ENCODE results near the gene MYBPC1. TPM values are rescaled to one million over a fixed set of nuclear protein-coding genes. Genes with fewer than 3 reads are reported as not detected.
"Not testable (repeated sequence)": the region's sequence is repeated elsewhere in the genome, so short reads cannot be mapped to it uniquely, and the experiment has no call there.

The MYBPC1 gene
- total and polyA plus RNA-seq, 7 donors = 1,084 to 7,509 (median 4,088) TPM

GRCh38 chr12:101675555-101675954, 80.8 kb downstream of the MYBPC1 start:
- Histone ChIP-seq H3K4me3 (no peak overlapping the region), H3K27me3 (ENCODE audit: insufficient read depth in 3 of 3, low read length in 2 of 3) (no peaks in the 10 kb centered on the region), H3K9me3 (no peaks in the 10 kb centered on the region), H3K4me1 (peaks cover 23% of the 10 kb centered on the region), H3K36me3 (ENCODE audit: insufficient read depth in 1 of 2, low read depth in 1 of 2) (peaks cover 0 to 99% of the 10 kb centered on the region in 2 donors), H3K27ac (no peak overlapping the region)
- intact Hi-C loops (cut with DNase I) = no loop called here
- 82 to 88% (median 87%) methylated on average over 2 of the region's 2 CpGs for WGBS, 3 donors
- DNase-seq (no peak), ATAC-seq (no peak)
- no peak for TF ChIP-seq CTCF (IDR thresholded peaks at IDR 0.05)

GRCh38 chr12:101676497-101676896, 81.7 kb downstream of the MYBPC1 start:
- ATAC-seq = peak in 1 of 4 donors; percentile 28
- DNase-seq; H3K4me3 ChIP-seq; H3K27me3 ChIP-seq (ENCODE audit: insufficient read depth in 3 of 3, low read length in 2 of 3); H3K9me3 ChIP-seq; intact Hi-C loops (cut with DNase I); H3K27ac ChIP-seq: not testable (repeated sequence)
- WGBS, 3 donors = 34 to 51% (median 35%) methylated on average over 3 of the region's 3 CpGs
- peaks cover 0 to 97% of the 10 kb centered on the region in 2 donors for H3K36me3 ChIP-seq (ENCODE audit: insufficient read depth in 1 of 2, low read depth in 1 of 2)
- H3K4me1 ChIP-seq = peaks cover 23% of the 10 kb centered on the region

GRCh38 chr12:101678081-101678480, 83.3 kb downstream of the MYBPC1 start:
- intact Hi-C loops (cut with DNase I) = no loop called here
- TF ChIP-seq CTCF (IDR thresholded peaks at IDR 0.05) = no peak
- DNase-seq = no peak
- Histone ChIP-seq H3K27ac (no peak overlapping the region), H3K9me3 (no peaks in the 10 kb centered on the region), H3K4me3 (no peak overlapping the region), H3K36me3 (ENCODE audit: insufficient read depth in 1 of 2, low read depth in 1 of 2) (peaks cover 0 to 97% of the 10 kb centered on the region in 2 donors), H3K27me3 (ENCODE audit: insufficient read depth in 3 of 3, low read length in 2 of 3) (no peaks in the 10 kb centered on the region), H3K4me1 (peaks cover 17% of the 10 kb centered on the region)
- ATAC-seq = no peak

GRCh38 chr12:101680240-101680639, 85.5 kb downstream of the MYBPC1 start:
- no peak overlapping the region for H3K4me3 ChIP-seq

GRCh38 chr12:101680647-101681046, 85.9 kb downstream of the MYBPC1 start:
- no peak for TF ChIP-seq CTCF (IDR thresholded peaks at IDR 0.05)
- Histone ChIP-seq H3K27ac (no peak overlapping the region), H3K27me3 (ENCODE audit: insufficient read depth in 3 of 3, low read length in 2 of 3) (no peaks in the 10 kb centered on the region), H3K4me3 (no peak overlapping the region), H3K36me3 (ENCODE audit: insufficient read depth in 1 of 2, low read depth in 1 of 2) (peaks cover 0 to 97% of the 10 kb centered on the region in 2 donors), H3K9me3 (no peaks in the 10 kb centered on the region), H3K4me1 (peaks cover 16% of the 10 kb centered on the region)
- DNase-seq (no peak), ATAC-seq (peak in 2 of 4 donors; percentile 35 to 46)
- intact Hi-C loops (cut with DNase I) = no loop called here

More at GRCh38 chr12:101680240-101680639, 85.5 kb downstream of the MYBPC1 start:
- ATAC-seq (peak in 3 of 4 donors; percentile 33 to 60 (median 51)), DNase-seq (no peak)
- Histone ChIP-seq H3K9me3 (no peaks in the 10 kb centered on the region), H3K36me3 (ENCODE audit: insufficient read depth in 1 of 2, low read depth in 1 of 2) (peaks cover 0 to 97% of the 10 kb centered on the region in 2 donors), H3K27me3 (ENCODE audit: insufficient read depth in 3 of 3, low read length in 2 of 3) (no peaks in the 10 kb centered on the region), H3K4me1 (peaks cover 16% of the 10 kb centered on the region), H3K27ac (no peak overlapping the region)
- intact Hi-C loops (cut with DNase I) = no loop called here
- no peak for TF ChIP-seq CTCF (IDR thresholded peaks at IDR 0.05)
- 33 to 58% (median 39%) methylated on average over 3 of the region's 3 CpGs for WGBS, 3 donors

GRCh38 chr12:101681627-101682026, 86.9 kb downstream of the MYBPC1 start:
- Histone ChIP-seq H3K4me1 (peaks cover 12% of the 10 kb centered on the region), H3K36me3 (ENCODE audit: insufficient read depth in 1 of 2, low read depth in 1 of 2) (peaks cover 0 to 97% of the 10 kb centered on the region in 2 donors)
- intact Hi-C loops (cut with DNase I); H3K4me3 ChIP-seq; DNase-seq; H3K9me3 ChIP-seq; H3K27ac ChIP-seq; H3K27me3 ChIP-seq (ENCODE audit: insufficient read depth in 3 of 3, low read length in 2 of 3); ATAC-seq: not testable (repeated sequence)
- WGBS, 3 donors = 43 to 61% (median 49%) methylated on average over 6 of the region's 6 CpGs
